B cell (primary cell): ENCODE results near the gene AUTS2. TPM values are rescaled to one million over a fixed set of nuclear protein-coding genes. Genes with fewer than 3 reads are reported as not detected.

Experiments
- ATAC-seq: fragments of 200-7000 bp; cut with Tn5 transposase; one replicate; pipeline ENCODE4 v1.10.0; 2021; ENCODE audit warnings: low read depth, mild to moderate bottlenecking, moderate number of reproducible peaks, moderate library complexity
- CTCF ChIA-PET: fragments of 350-600 bp; sonication (Branson Sonifier 250); formaldehyde crosslinking; loops from one replicate; lab custom pipeline; 2021; ENCODE audit warnings: antibody characterized with exemption, inconsistent platforms; lab: Charles Lee
- POLR2A ChIA-PET: fragments of 350-600 bp; sonication (Branson Sonifier 250); formaldehyde crosslinking; loops from one replicate; lab custom pipeline; 2021; ENCODE audit warnings: antibody characterized with exemption; lab: Charles Lee
- DNase-seq: peaks from one replicate; pipeline ENCODE4 v3.0.0; 2013
- H2AFZ ChIP-seq: 2 replicates; pipeline ENCODE4 v1.6.1; 2012; ENCODE audit warnings: mild to moderate bottlenecking, low read depth, low read length; ENCODE audit not compliant: insufficient read depth, poor library complexity, severe bottlenecking
- H3K27ac ChIP-seq, 2 donors: 1 replicate in 1 of 2; 2 replicates in 1 of 2; pipeline ENCODE4 v1.5.1; 2012 to 2013; ENCODE audit warnings: low read length in 2 of 2, mild to moderate bottlenecking in 2 of 2, moderate library complexity in 1 of 2
- H3K27me3 ChIP-seq, 4 experiments: fragments of 200-600 bp in 1 of 4; sonication (generic) in 1 of 4; replicated peaks in 1 of 4; 1 replicate in 2 of 4; 2 replicates in 2 of 4; pipeline versions ENCODE4 v1.6.1 to v1.7.0; 2013 to 2016; ENCODE audit warnings: low read length in 3 of 4, mild to moderate bottlenecking in 2 of 4, mixed read lengths in 1 of 4, moderate library complexity in 1 of 4; ENCODE audit not compliant: insufficient read depth in 4 of 4, control insufficient read depth in 3 of 4; ENCODE audit errors: control extremely low read depth in 1 of 4
- H3K36me3 ChIP-seq, 2 experiments: replicated peaks in 1 of 2; 1 replicate in 1 of 2; 2 replicates in 1 of 2; pipeline versions ENCODE4 v1.6.1 to v1.7.1; 2013; ENCODE audit warnings: low read length in 1 of 2; ENCODE audit not compliant: insufficient read depth in 2 of 2, control insufficient read depth in 1 of 2; ENCODE audit errors: control extremely low read depth in 1 of 2, extremely low read depth in 1 of 2
- H3K4me1 ChIP-seq, 2 donors: fragments of 200-600 bp in 1 of 2; sonication (generic) in 1 of 2; 1 replicate in 1 of 2; 2 replicates in 1 of 2; pipeline versions ENCODE4 v1.5.1 to v1.6.1; 2013 to 2017; ENCODE audit warnings: low read length in 2 of 2; ENCODE audit not compliant: control insufficient read depth in 2 of 2, insufficient read depth in 2 of 2
- H3K4me2 ChIP-seq: replicated peaks from 2 replicates; pipeline ENCODE3; 2012; ENCODE audit warnings: mild to moderate bottlenecking, low read depth, low read length; ENCODE audit not compliant: poor library complexity, severe bottlenecking
- H3K4me3 ChIP-seq, 5 experiments: fragments of 200-600 bp in 1 of 5; sonication (generic) in 1 of 5; 1 replicate in 3 of 5; 2 replicates in 2 of 5; pipeline versions ENCODE4 v1.5.1 to v1.7.0; 2011 to 2016; ENCODE audit warnings: low read length in 4 of 5, mild to moderate bottlenecking in 4 of 5, low read depth in 2 of 5, control low read depth in 1 of 5, moderate library complexity in 1 of 5; ENCODE audit not compliant: insufficient read depth in 1 of 5; ENCODE audit errors: control extremely low read depth in 1 of 5, extremely low read depth in 1 of 5
- H3K79me2 ChIP-seq: fragments of 200-600 bp; sonication (generic); one replicate; pipeline ENCODE4 v1.6.0; 2016; ENCODE audit warnings: low read length; ENCODE audit not compliant: control insufficient read depth, insufficient read depth
- H3K9ac ChIP-seq: fragments of 200-600 bp; sonication (generic); 2 replicates; pipeline ENCODE4 v1.6.1; 2017; ENCODE audit warnings: mild to moderate bottlenecking, low read length, moderate library complexity
- H3K9me3 ChIP-seq, 3 donors: one replicate each; pipeline versions ENCODE4 v1.6.1 to v1.7.1; 2013; ENCODE audit warnings: low read length in 2 of 3; ENCODE audit not compliant: control insufficient read depth in 2 of 3, insufficient read depth in 1 of 3; ENCODE audit errors: control extremely low read depth in 1 of 3
- H4K20me1 ChIP-seq: 2 replicates; pipeline ENCODE4 v1.6.0; 2012; ENCODE audit warnings: mild to moderate bottlenecking, low read length; ENCODE audit not compliant: insufficient read depth, control insufficient read depth, poor library complexity, severe bottlenecking
- H3K27ac Mint-ChIP-seq: one replicate; pipeline ENCODE4 v1.8.0; 2021; ENCODE audit warnings: mixed read lengths
- H3K27me3 Mint-ChIP-seq: one replicate; pipeline ENCODE4 v1.8.0; 2021; ENCODE audit warnings: mixed read lengths
- H3K4me1 Mint-ChIP-seq: one replicate; pipeline ENCODE4 v1.8.0; 2021; ENCODE audit warnings: mixed read lengths
- H3K4me3 Mint-ChIP-seq: one replicate; pipeline ENCODE4 v1.8.0; 2021; ENCODE audit warnings: mixed read lengths
- H3K9me3 Mint-ChIP-seq: one replicate; pipeline ENCODE4 v1.8.0; 2022; ENCODE audit warnings: mixed read lengths; ENCODE audit not compliant: insufficient read depth
- CTCF ChIP-seq: fragments of 200-600 bp; IDR thresholded peaks from one replicate; pipeline ENCODE4 v1.8.0; 2022; ENCODE audit warnings: antibody characterized with exemption, mild to moderate bottlenecking
- EZH2 ChIP-seq: IDR thresholded peaks from 2 replicates; pipeline ENCODE4 v1.6.1; 2012; ENCODE audit warnings: borderline replicate concordance, low read depth, mild to moderate bottlenecking, moderate library complexity, low read length; ENCODE audit not compliant: insufficient read depth, poor library complexity, severe bottlenecking
- WGBS: methylation state at CpG from one replicate; pipeline ENCODE4 v1.1.5; 2013; ENCODE audit warnings: missing lambda C conversion rate; ENCODE audit not compliant: insufficient coverage; 5-methylcytosine and 5-hydroxymethylcytosine counted together
- intact Hi-C: fragments of 100-400 bp; cut with micrococcal nuclease; formaldehyde crosslinking; loops from one replicate; pipeline ENCODE4 v1.10.0; 2022
- polyA plus RNA-seq: library from polyadenylated mRNA; depleted of rRNA; stranded (reverse); fragments of >200 nt; gene quantifications from 2 replicates; pipeline ENCODE4 v1.2.3, GENCODE V29; 2012
- total RNA-seq, 2 donors: library from RNA; stranded (reverse); fragments of 120-200 nt in 1 of 2; gene quantifications; 1 replicate in 1 of 2; 2 replicates in 1 of 2; pipeline versions ENCODE4 v1.2.3 to v1.2.4, GENCODE V29; 2013 to 2022

Gene AUTS2
- total and polyA plus RNA-seq, 2 donors (not counting 1 experiment from before 2014, with no cell fraction given), result 22.3 to 35.0 TPM

- H3K9me3 Mint-ChIP-seq, result no peaks in the 10 kb centered on the region
- no peaks in the 10 kb centered on the region for H3K27me3 Mint-ChIP-seq
- no peak overlapping the region for H3K27ac ChIP-seq
- no peaks in the 10 kb centered on the region for H3K4me1 ChIP-seq
- no peaks in the 10 kb centered on the region for H4K20me1 ChIP-seq
- CTCF ChIA-PET, result no interaction called here
- POLR2A ChIA-PET, result no interaction called here
- intact Hi-C loops, result no loop called here
- DNase-seq (no peak), ATAC-seq (no peak)
- no peaks in the 10 kb centered on the region for H3K27me3 ChIP-seq
- H3K9me3 ChIP-seq, result no peaks in the 10 kb centered on the region
- H3K27ac Mint-ChIP-seq, result no peak overlapping the region
- no peak overlapping the region for H2AFZ ChIP-seq
- H3K9ac ChIP-seq, result no peak overlapping the region
- H3K36me3 ChIP-seq, result no peaks in the 10 kb centered on the region
- no peak overlapping the region for H3K4me2 ChIP-seq
- H3K4me3 Mint-ChIP-seq, result no peak overlapping the region
- TF ChIP-seq CTCF, result no peak
- no peak for TF ChIP-seq EZH2
- H3K4me1 Mint-ChIP-seq, result peaks cover 3% of the 10 kb centered on the region
- H3K79me2 ChIP-seq, result peaks cover 8% of the 10 kb centered on the region
- H3K4me3 ChIP-seq, result no peak overlapping the region
- 100% methylated on average over 1 of the region's 3 CpGs for WGBS
These were observed 14.7 kb downstream of the AUTS2 start for GRCh38 chr7:69612981-69613380.

DNA sequence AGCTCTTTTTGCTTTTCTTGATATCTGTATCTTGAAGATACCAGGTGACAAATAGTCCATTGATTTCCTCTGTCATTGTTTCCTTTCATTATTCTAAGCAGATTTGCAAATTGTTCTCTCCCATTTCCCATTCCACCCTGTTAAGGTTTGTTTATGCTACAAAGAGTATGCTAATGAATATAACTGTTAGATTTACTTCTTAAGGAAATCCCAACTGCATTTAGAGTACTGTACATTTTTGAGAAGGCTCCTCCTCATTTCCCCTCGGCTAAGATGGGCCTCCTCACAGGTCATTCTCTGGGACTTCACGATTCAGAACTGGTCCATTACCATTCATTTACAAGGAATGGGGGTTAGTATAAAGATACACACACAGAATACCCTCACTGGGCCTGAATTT is 15.6 kb downstream of the AUTS2 start:
- WGBS, result no CpG with 5 or more reads among the region's 2 CpGs
- intact Hi-C loops, result no loop called here

More for the DNA sequence above, 15.6 kb downstream of the AUTS2 start:
- Histone ChIP-seq H3K4me3 (no peak overlapping the region), H3K27ac (no peak overlapping the region), H3K9ac (no peak overlapping the region), H3K36me3 (no peaks in the 10 kb centered on the region), H3K4me1 (no peaks in the 10 kb centered on the region), H3K79me2 (peaks cover 8% of the 10 kb centered on the region), H4K20me1 (no peaks in the 10 kb centered on the region), H3K9me3 (no peaks in the 10 kb centered on the region), H3K4me2 (no peak overlapping the region), H2AFZ (no peak overlapping the region), H3K27me3 (no peaks in the 10 kb centered on the region)
- ChIA-PET POLR2A (no interaction called here), CTCF (no interaction called here)
- DNase-seq (no peak), ATAC-seq (no peak)
- Mint-ChIP-seq H3K27ac (no peak overlapping the region), H3K4me1 (peaks cover 3% of the 10 kb centered on the region), H3K9me3 (no peaks in the 10 kb centered on the region), H3K4me3 (no peak overlapping the region), H3K27me3 (no peaks in the 10 kb centered on the region)
- TF ChIP-seq EZH2 (no peak), CTCF (no peak)
